Epithelial cell of esophagus (primary cell): Measurements from ENCODE around the gene TRPM3.

ENCODE experiments used
- DNase-seq: peaks from one replicate; pipeline ENCODE4 v3.0.0; 2010; ENCODE audit warnings: low read depth
- H3K4me3 ChIP-seq: 2 replicates; pipeline ENCODE4 v1.5.1; 2011; ENCODE audit warnings: mild to moderate bottlenecking, low read length, control low read depth
- TF ChIP-seq, protein P1 (sequence below): IDR thresholded peaks from 2 replicates; pipeline ENCODE4 v1.5.1; 2011; ENCODE audit warnings: low read depth, mild to moderate bottlenecking, low read length, control low read depth, inconsistent platforms; ENCODE audit not compliant: insufficient read depth; ENCODE audit errors: missing control alignments

The TRPM3 gene

GRCh38 chr9:70924380-70924779 lies 197.0 kb downstream of the TRPM3 start:
- TF ChIP-seq, protein P1, sequence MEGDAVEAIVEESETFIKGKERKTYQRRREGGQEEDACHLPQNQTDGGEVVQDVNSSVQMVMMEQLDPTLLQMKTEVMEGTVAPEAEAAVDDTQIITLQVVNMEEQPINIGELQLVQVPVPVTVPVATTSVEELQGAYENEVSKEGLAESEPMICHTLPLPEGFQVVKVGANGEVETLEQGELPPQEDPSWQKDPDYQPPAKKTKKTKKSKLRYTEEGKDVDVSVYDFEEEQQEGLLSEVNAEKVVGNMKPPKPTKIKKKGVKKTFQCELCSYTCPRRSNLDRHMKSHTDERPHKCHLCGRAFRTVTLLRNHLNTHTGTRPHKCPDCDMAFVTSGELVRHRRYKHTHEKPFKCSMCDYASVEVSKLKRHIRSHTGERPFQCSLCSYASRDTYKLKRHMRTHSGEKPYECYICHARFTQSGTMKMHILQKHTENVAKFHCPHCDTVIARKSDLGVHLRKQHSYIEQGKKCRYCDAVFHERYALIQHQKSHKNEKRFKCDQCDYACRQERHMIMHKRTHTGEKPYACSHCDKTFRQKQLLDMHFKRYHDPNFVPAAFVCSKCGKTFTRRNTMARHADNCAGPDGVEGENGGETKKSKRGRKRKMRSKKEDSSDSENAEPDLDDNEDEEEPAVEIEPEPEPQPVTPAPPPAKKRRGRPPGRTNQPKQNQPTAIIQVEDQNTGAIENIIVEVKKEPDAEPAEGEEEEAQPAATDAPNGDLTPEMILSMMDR: no peak
- DNase-seq: peak; percentile 14
- H3K4me3 ChIP-seq: no peak overlapping the region

DNA sequence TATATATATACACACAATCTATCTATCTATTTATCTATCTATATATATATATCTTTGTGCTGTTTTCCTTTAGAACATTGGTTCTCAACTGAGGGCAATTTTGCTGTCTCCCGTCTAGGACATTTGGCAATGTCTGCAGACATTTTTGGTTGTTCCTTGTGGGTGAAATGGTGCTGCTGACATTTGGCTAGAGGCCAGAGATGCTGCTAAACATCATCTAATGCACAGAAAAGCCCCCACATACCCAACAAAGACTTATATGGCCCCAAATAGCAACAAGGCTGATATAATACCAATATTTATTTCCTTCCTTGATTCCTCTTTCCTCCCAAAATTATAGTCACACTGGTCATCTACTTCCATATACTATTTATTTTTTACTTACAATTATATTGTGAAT lies 197.5 kb downstream of the TRPM3 start:
- no peak for DNase-seq
- TF ChIP-seq, protein P1: no peak
- H3K4me3 ChIP-seq: no peak overlapping the region

GRCh38 chr9:70921136-70921535 lies 200.3 kb downstream of the TRPM3 start:
- DNase-seq: peak; percentile 54
- H3K4me3 ChIP-seq: no peak overlapping the region
- TF ChIP-seq, protein P1: no peak

- no peak overlapping the region for H3K4me3 ChIP-seq
- no peak for DNase-seq
- TF ChIP-seq, protein P1: no peak
Measured at GRCh38 chr9:70917277-70917676, 204.1 kb downstream of the TRPM3 start.

- DNase-seq: no peak
- TF ChIP-seq, protein P1: no peak
- no peak overlapping the region for H3K4me3 ChIP-seq
Measured at GRCh38 chr9:70911791-70912190, 209.6 kb downstream of the TRPM3 start.

DNA sequence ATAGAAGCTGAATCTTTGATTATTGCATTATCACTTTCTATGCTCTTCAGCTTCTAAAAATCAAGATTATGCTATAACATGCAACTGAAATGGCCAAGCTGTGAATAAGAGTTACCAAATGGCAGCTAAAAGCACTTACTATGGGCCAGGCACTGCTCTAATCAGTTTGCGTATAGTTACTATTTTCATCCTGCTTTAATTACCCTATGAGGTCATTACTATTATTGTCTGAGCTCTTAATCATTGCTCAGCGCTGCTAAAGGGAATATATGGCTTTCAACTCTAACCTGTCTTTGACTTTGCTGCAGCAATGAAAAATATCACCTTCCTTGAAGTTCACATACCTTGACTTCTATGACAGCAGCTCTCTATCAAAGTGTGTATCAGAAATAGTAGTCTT lies 210.8 kb downstream of the TRPM3 start:
- TF ChIP-seq, protein P1: no peak

GRCh38 chr9:70902692-70903131 lies 218.7 kb downstream of the TRPM3 start:
- H3K4me3 ChIP-seq: no peak overlapping the region
- TF ChIP-seq, protein P1: no peak
- DNase-seq: peak; percentile 96

More for the DNA sequence above, 210.8 kb downstream of the TRPM3 start:
- no peak overlapping the region for H3K4me3 ChIP-seq
- DNase-seq: no peak
